Measurements from ENCODE around the gene MAPK8IP3. TPM values are rescaled to one million over a fixed set of nuclear protein-coding genes. Genes with fewer than 3 reads are reported as not detected.

Gene MAPK8IP3
- total and polyA plus RNA-seq, 2 donors from 2014 or later = 10.6 to 67.7 TPM

- no peak for FAIRE-seq
- H3K27ac ChIP-seq (ENCODE audit: low read depth in 2 of 2, low read length in 2 of 2) = no peak overlapping the region
- no peaks in the 10 kb centered on the region for H3K9me3 ChIP-seq (ENCODE audit: control insufficient read depth in 2 of 3, insufficient read depth in 1 of 3, low read length in 3 of 3)
- intact Hi-C loops (cut with DNase I) = no loop called here
- no peak for TF ChIP-seq CTCF (IDR thresholded peaks at IDR 0.05; ENCODE audit: borderline replicate concordance, extremely low read depth, insufficient read depth)
- peaks cover 0 to 4% (median 0%) of the 10 kb centered on the region in 3 donors for H3K4me1 ChIP-seq (ENCODE audit: control insufficient read depth in 2 of 3, insufficient read depth in 2 of 3, low read depth in 1 of 3, low read length in 3 of 3)
- H3K36me3 ChIP-seq (ENCODE audit: control insufficient read depth in 2 of 3, insufficient read depth in 3 of 3, low read length in 3 of 3) = peaks cover 5 to 39% (median 35%) of the 10 kb centered on the region in 3 donors
- H3K9ac ChIP-seq (ENCODE audit: low read length in 3 of 3) = no peak overlapping the region
- no peak for DNase-seq
- no peak overlapping the region for H3K4me3 ChIP-seq (ENCODE audit: low read length in 3 of 3)
- no peaks in the 10 kb centered on the region for H3K27me3 ChIP-seq (ENCODE audit: control insufficient read depth, insufficient read depth, low read length)
Measured at GRCh38 chr16:1674751-1675664, 31.0 kb upstream of the MAPK8IP3 start.

GRCh38 chr16:1676661-1677060 lies 29.3 kb upstream of the MAPK8IP3 start:
- Histone ChIP-seq H3K9ac (ENCODE audit: low read length in 3 of 3) (no peak overlapping the region), H3K4me3 (ENCODE audit: low read length in 3 of 3) (no peak overlapping the region), H3K9me3 (ENCODE audit: control insufficient read depth in 2 of 3, insufficient read depth in 1 of 3, low read length in 3 of 3) (no peaks in the 10 kb centered on the region), H3K4me1 (ENCODE audit: control insufficient read depth in 2 of 3, insufficient read depth in 2 of 3, low read depth in 1 of 3, low read length in 3 of 3) (peaks cover 0 to 4% (median 0%) of the 10 kb centered on the region in 3 donors), H3K27ac (ENCODE audit: low read depth in 2 of 2, low read length in 2 of 2) (no peak overlapping the region), H3K27me3 (ENCODE audit: control insufficient read depth, insufficient read depth, low read length) (no peaks in the 10 kb centered on the region), H3K36me3 (ENCODE audit: control insufficient read depth in 2 of 3, insufficient read depth in 3 of 3, low read length in 3 of 3) (peaks cover 5 to 27% (median 23%) of the 10 kb centered on the region in 3 donors)
- intact Hi-C loops (cut with DNase I) = no loop called here
- TF ChIP-seq CTCF (IDR thresholded peaks at IDR 0.05; ENCODE audit: borderline replicate concordance, extremely low read depth, insufficient read depth) = no peak
- DNase-seq = no peak
- no peak for FAIRE-seq

GRCh38 chr16:1677339-1677738 lies 28.7 kb upstream of the MAPK8IP3 start:
- Histone ChIP-seq H3K4me3 (ENCODE audit: low read length in 3 of 3) (no peak overlapping the region), H3K9ac (ENCODE audit: low read length in 3 of 3) (no peak overlapping the region), H3K27ac (ENCODE audit: low read depth in 2 of 2, low read length in 2 of 2) (no peak overlapping the region), H3K36me3 (ENCODE audit: control insufficient read depth in 2 of 3, insufficient read depth in 3 of 3, low read length in 3 of 3) (peaks cover 5 to 25% (median 18%) of the 10 kb centered on the region in 3 donors), H3K27me3 (ENCODE audit: control insufficient read depth, insufficient read depth, low read length) (no peaks in the 10 kb centered on the region), H3K9me3 (ENCODE audit: control insufficient read depth in 2 of 3, insufficient read depth in 1 of 3, low read length in 3 of 3) (no peaks in the 10 kb centered on the region), H3K4me1 (ENCODE audit: control insufficient read depth in 2 of 3, insufficient read depth in 2 of 3, low read depth in 1 of 3, low read length in 3 of 3) (peaks cover 0 to 4% (median 0%) of the 10 kb centered on the region in 3 donors)
- no peak for TF ChIP-seq CTCF (IDR thresholded peaks at IDR 0.05; ENCODE audit: borderline replicate concordance, extremely low read depth, insufficient read depth)
- intact Hi-C loops (cut with DNase I) = no loop called here
- DNase-seq (no peak), FAIRE-seq (no peak)

All from kidney (tissue), 14 donors.